Panc1 (cell line): ENCODE measurements around the gene STX1A. TPM values are rescaled to one million over a fixed set of nuclear protein-coding genes. Genes with fewer than 3 reads are reported as not detected.

Source experiments
- ATAC-seq: fragments of 200-7000 bp; cut with Tn5 transposase; 2 replicates; pipeline ENCODE4 v1.9.1; 2020; ENCODE audit warnings: mild to moderate bottlenecking, moderate library complexity
- BruUV-seq: library from RNA; stranded (reverse); fragments of 400-500 nt; replicated peaks from 2 replicates; lab custom pipeline; 2021; lab: Mats Ljungman, UMichigan
- CTCF ChIA-PET: fragments of 300-600 bp; sonication (Branson Sonifier 250); formaldehyde crosslinking; loops from one replicate; lab custom pipeline; 2022; ENCODE audit warnings: antibody characterized with exemption; lab: Charles Lee
- POLR2A ChIA-PET: fragments of 300-600 bp; sonication (Branson Sonifier 250); formaldehyde crosslinking; loops from one replicate; lab custom pipeline; 2022; ENCODE audit warnings: antibody characterized with exemption; lab: Charles Lee
- DNase-seq: peaks from one replicate; pipeline ENCODE4 v3.0.0-alpha.2; 2010; ENCODE audit warnings: low read depth, low spot score
- H3K27ac ChIP-seq: 2 replicates; pipeline ENCODE4 v1.5.1; 2011; ENCODE audit warnings: mild to moderate bottlenecking, low read length, inconsistent platforms
- H3K27me3 ChIP-seq: fragments of 200-500 bp; sonication (Bioruptor generic); 2 replicates; pipeline ENCODE4 v1.6.0; 2014; ENCODE audit warnings: low read length, inconsistent platforms; ENCODE audit not compliant: control insufficient read depth, insufficient read depth
- H3K36me3 ChIP-seq: fragments of 200-500 bp; sonication (Bioruptor generic); 2 replicates; pipeline ENCODE4 v1.5.1; 2014; ENCODE audit warnings: inconsistent platforms, mild to moderate bottlenecking, low read length, moderate library complexity; ENCODE audit not compliant: control insufficient read depth, insufficient read depth
- H3K4me1 ChIP-seq: 2 replicates; pipeline ENCODE4 v1.5.1; 2011; ENCODE audit warnings: inconsistent platforms, mild to moderate bottlenecking, low read length, moderate library complexity; ENCODE audit not compliant: control insufficient read depth, insufficient read depth
- H3K4me3 ChIP-seq, 2 experiments: 2 replicates each; pipeline ENCODE4 v1.5.1; 2011 to 2012; ENCODE audit warnings: low read depth in 2 of 2, low read length in 2 of 2, mild to moderate bottlenecking in 2 of 2, inconsistent platforms in 1 of 2, moderate library complexity in 1 of 2
- H3K9me3 ChIP-seq: fragments of 200-500 bp; sonication (Bioruptor generic); 2 replicates; pipeline ENCODE4 v1.5.1; 2014; ENCODE audit warnings: low read depth, mild to moderate bottlenecking, inconsistent platforms, low read length, moderate library complexity; ENCODE audit not compliant: control insufficient read depth, insufficient read depth
- POLR2AphosphoS5 ChIP-seq: IDR thresholded peaks from 2 replicates; pipeline ENCODE4 v1.6.1; 2012; ENCODE audit warnings: mild to moderate bottlenecking, low read depth, low read length, moderate library complexity
- SIN3A ChIP-seq: IDR thresholded peaks from 2 replicates; pipeline ENCODE4 v1.6.1; 2012; ENCODE audit warnings: low read depth, mild to moderate bottlenecking, low read length, moderate library complexity, borderline replicate concordance; ENCODE audit not compliant: insufficient read depth
- TCF7L2 ChIP-seq: IDR thresholded peaks from 2 replicates; pipeline ENCODE4 v1.6.1; 2011; ENCODE audit warnings: mild to moderate bottlenecking, low read depth, low read length, inconsistent platforms
- in situ Hi-C: cut with HindIII; loops from 2 replicates; pipeline ENCODE4 v1.10.0; 2016; ENCODE audit warnings: low sequenced_read_pairs, low pct_unique_long_range_greater_than_20kb
- intact Hi-C: fragments of 100-400 bp; cut with micrococcal nuclease; formaldehyde crosslinking; loops from one replicate; pipeline ENCODE4 v1.10.0; 2022; ENCODE audit not compliant: unreplicated experiment
- total RNA-seq: library from RNA; stranded (reverse); gene quantifications from one replicate; pipeline ENCODE4 v1.2.1, GENCODE V29; 2021; ENCODE audit not compliant: unreplicated experiment
- TF ChIP-seq, protein P1 (sequence below), 2 experiments: IDR thresholded peaks; 2 replicates each; pipeline ENCODE4 v1.6.1; 2011 to 2012; ENCODE audit warnings: low read depth in 2 of 2, control low read depth in 1 of 2, low read length in 1 of 2, mild to moderate bottlenecking in 1 of 2, moderate library complexity in 1 of 2; ENCODE audit not compliant: insufficient read depth in 1 of 2
- TF ChIP-seq, protein P2 (sequence below): fragments of 450-650 bp; IDR thresholded peaks from 2 replicates; pipeline ENCODE4 v1.5.1; 2017; ENCODE audit warnings: mild to moderate bottlenecking

STX1A gene
- total RNA-seq, 1 experiment from 2014 or later, result 80.9 TPM

DNA sequence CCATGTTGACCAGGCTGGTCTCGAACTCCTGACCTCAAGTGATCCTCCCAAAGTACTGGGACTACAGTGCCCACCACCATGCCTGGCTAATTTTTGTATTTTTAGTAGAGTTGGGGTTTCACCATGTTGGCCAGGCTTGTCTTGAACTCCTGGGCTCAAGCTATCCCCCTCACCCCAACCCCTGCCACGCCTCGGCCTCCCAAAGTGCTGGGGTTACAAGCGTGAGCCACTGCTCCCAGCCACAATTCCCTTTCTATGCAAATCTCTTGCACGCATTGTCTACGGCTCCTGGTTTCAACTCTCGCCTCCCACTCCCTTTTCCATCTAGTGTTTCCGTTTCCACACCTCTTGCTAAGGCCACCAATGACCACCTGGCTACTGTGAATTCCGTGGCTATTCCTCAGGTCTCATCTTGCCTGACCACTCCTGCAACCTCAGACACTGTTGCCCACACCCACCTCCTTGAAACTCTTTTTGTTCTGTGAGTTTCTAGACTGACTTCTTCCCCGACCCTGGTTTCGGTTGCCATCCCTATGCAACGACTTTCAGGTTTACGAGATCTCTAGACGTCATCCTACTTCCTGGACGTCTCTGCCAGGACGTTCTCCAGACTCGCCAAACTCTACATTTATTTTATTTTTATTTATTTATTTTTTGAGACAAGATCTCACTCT, 47.2 kb upstream of the STX1A start:
- ChIA-PET POLR2A (no interaction called here), CTCF (no interaction called here)
- Histone ChIP-seq H3K27ac (no peak overlapping the region), H3K27me3 (no peaks in the 10 kb centered on the region), H3K4me3 (no peak overlapping the region), H3K9me3 (no peaks in the 10 kb centered on the region), H3K4me1 (no peaks in the 10 kb centered on the region), H3K36me3 (no peaks in the 10 kb centered on the region)
- in situ Hi-C loops (no loop called here), intact Hi-C loops (no loop called here)
- ATAC-seq (no peak), DNase-seq (no peak)
- BruUV-seq, result no TSS peak
- TF ChIP-seq SIN3A (no peak), POLR2AphosphoS5 (no peak), TCF7L2 (no peak)
- TF ChIP-seq, protein P1, sequence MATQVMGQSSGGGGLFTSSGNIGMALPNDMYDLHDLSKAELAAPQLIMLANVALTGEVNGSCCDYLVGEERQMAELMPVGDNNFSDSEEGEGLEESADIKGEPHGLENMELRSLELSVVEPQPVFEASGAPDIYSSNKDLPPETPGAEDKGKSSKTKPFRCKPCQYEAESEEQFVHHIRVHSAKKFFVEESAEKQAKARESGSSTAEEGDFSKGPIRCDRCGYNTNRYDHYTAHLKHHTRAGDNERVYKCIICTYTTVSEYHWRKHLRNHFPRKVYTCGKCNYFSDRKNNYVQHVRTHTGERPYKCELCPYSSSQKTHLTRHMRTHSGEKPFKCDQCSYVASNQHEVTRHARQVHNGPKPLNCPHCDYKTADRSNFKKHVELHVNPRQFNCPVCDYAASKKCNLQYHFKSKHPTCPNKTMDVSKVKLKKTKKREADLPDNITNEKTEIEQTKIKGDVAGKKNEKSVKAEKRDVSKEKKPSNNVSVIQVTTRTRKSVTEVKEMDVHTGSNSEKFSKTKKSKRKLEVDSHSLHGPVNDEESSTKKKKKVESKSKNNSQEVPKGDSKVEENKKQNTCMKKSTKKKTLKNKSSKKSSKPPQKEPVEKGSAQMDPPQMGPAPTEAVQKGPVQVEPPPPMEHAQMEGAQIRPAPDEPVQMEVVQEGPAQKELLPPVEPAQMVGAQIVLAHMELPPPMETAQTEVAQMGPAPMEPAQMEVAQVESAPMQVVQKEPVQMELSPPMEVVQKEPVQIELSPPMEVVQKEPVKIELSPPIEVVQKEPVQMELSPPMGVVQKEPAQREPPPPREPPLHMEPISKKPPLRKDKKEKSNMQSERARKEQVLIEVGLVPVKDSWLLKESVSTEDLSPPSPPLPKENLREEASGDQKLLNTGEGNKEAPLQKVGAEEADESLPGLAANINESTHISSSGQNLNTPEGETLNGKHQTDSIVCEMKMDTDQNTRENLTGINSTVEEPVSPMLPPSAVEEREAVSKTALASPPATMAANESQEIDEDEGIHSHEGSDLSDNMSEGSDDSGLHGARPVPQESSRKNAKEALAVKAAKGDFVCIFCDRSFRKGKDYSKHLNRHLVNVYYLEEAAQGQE (IDR thresholded peaks at IDR 0.05; ENCODE audit: insufficient read depth in 1 of 2, low read depth in 2 of 2, low read length in 1 of 2), result no peak
- TF ChIP-seq, protein P2, sequence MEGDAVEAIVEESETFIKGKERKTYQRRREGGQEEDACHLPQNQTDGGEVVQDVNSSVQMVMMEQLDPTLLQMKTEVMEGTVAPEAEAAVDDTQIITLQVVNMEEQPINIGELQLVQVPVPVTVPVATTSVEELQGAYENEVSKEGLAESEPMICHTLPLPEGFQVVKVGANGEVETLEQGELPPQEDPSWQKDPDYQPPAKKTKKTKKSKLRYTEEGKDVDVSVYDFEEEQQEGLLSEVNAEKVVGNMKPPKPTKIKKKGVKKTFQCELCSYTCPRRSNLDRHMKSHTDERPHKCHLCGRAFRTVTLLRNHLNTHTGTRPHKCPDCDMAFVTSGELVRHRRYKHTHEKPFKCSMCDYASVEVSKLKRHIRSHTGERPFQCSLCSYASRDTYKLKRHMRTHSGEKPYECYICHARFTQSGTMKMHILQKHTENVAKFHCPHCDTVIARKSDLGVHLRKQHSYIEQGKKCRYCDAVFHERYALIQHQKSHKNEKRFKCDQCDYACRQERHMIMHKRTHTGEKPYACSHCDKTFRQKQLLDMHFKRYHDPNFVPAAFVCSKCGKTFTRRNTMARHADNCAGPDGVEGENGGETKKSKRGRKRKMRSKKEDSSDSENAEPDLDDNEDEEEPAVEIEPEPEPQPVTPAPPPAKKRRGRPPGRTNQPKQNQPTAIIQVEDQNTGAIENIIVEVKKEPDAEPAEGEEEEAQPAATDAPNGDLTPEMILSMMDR, result no peak

DNA sequence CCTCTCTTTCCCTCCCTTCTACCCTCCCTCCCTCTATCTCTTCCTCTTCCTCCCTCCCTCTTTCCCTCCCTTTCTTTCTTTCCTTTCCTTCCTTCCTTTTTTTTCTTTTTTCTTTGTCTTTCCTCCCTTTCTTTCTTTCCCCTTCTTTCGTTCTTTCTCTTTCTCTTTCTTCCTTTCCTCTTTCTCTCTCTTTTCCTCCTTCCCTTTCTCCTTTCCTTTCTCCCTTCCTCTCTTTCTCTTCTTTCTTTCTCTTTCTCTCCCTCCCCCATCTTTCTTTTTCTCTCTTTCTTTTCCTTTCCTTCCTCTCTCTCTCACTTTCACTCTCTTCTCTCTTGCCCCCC, 43.2 kb upstream of the STX1A start:
- 0 out of 2 replicates have a peak, but pooled peaks cover 4% of the 10 kb centered on the region for H3K4me1 ChIP-seq
- intact Hi-C loops, result no loop called here
- H3K27me3 ChIP-seq, result no peaks in the 10 kb centered on the region
- no peak overlapping the region for H3K27ac ChIP-seq
- ChIA-PET CTCF (no interaction called here), POLR2A (no interaction called here)
- H3K36me3 ChIP-seq, result no peaks in the 10 kb centered on the region
- DNase-seq, result no peak
- no peak overlapping the region for H3K4me3 ChIP-seq
- no peaks in the 10 kb centered on the region for H3K9me3 ChIP-seq
- no peak for TF ChIP-seq TCF7L2
- TF ChIP-seq, protein P2, result no peak
- ATAC-seq, result no peak
- in situ Hi-C loops, result no loop called here
- no TSS peak for BruUV-seq
